HepG2 (cell line): ENCODE measurements around the gene FKBP1A. TPM values are rescaled to one million over a fixed set of nuclear protein-coding genes. Genes with fewer than 3 reads are reported as not detected.

Experiments used
- DNMT3B ChIP-seq: conservative IDR thresholded peaks from 2 replicates; pipeline ENCODE4 v1.6.1; 2016; ENCODE audit warnings: missing biosample characterization, control low read depth
- HOXA5 ChIP-seq: sonication (generic); formaldehyde crosslinking; IDR thresholded peaks from 2 replicates; pipeline ENCODE4 v1.4.0; 2020; ENCODE audit warnings: missing genetic modification reagents
- NFKB2 ChIP-seq: sonication (generic); formaldehyde crosslinking; IDR thresholded peaks from 2 replicates; pipeline ENCODE4 v1.4.0; 2020; ENCODE audit warnings: missing genetic modification reagents, borderline replicate concordance
- PHF21A ChIP-seq: sonication (generic); formaldehyde crosslinking; IDR thresholded peaks from 2 replicates; pipeline ENCODE4 v1.5.0; 2020; ENCODE audit warnings: mild to moderate bottlenecking, missing genetic modification reagents
- RFX3 ChIP-seq: IDR thresholded peaks from 2 replicates; pipeline ENCODE4 v1.6.1; 2016; ENCODE audit warnings: missing biosample characterization, missing genetic modification reagents
- SIX4 ChIP-seq: sonication (generic); formaldehyde crosslinking; IDR thresholded peaks from 2 replicates; pipeline ENCODE4 v1.4.0; 2020; ENCODE audit warnings: missing genetic modification reagents
- SRSF1 ChIP-seq: fragments of 200-400 bp; formaldehyde crosslinking; optimal IDR thresholded peaks from 2 replicates; pipeline ENCODE3; 2017; ENCODE audit warnings: mild to moderate bottlenecking, low read depth, low read length, moderate library complexity
- ZNF12 ChIP-seq: sonication (generic); formaldehyde crosslinking; IDR thresholded peaks from 2 replicates; pipeline ENCODE4 v1.5.0; 2020; ENCODE audit warnings: missing genetic modification reagents
- ZNF142 ChIP-seq: sonication (generic); formaldehyde crosslinking; IDR thresholded peaks from 2 replicates; pipeline ENCODE4 v1.4.0; 2020; ENCODE audit warnings: missing genetic modification reagents
- ZNF607 ChIP-seq: sonication (generic); formaldehyde crosslinking; IDR thresholded peaks from 2 replicates; pipeline ENCODE4 v1.5.1; 2020; ENCODE audit warnings: missing genetic modification reagents, mild to moderate bottlenecking, borderline replicate concordance
- ZNF790 ChIP-seq: sonication (generic); formaldehyde crosslinking; IDR thresholded peaks from 2 replicates; pipeline ENCODE4 v1.8.0; 2022; ENCODE audit warnings: missing genetic modification reagents, mild to moderate bottlenecking, borderline replicate concordance
- ZNF816 ChIP-seq: sonication (generic); formaldehyde crosslinking; IDR thresholded peaks from 2 replicates; pipeline ENCODE4 v1.8.0; 2022; ENCODE audit warnings: missing genetic modification reagents, mild to moderate bottlenecking, borderline replicate concordance
- ZSCAN25 ChIP-seq: sonication (generic); formaldehyde crosslinking; IDR thresholded peaks from 2 replicates; pipeline ENCODE4 v1.8.0; 2022; ENCODE audit warnings: mild to moderate bottlenecking, missing genetic modification reagents
- polyA plus RNA-seq, 8 experiments: library from polyadenylated mRNA; depleted of rRNA in 3 of 8; stranded (reverse) in 7 of 8; unstranded in 1 of 8; fragments of >200 nt; fragmentation: Illumina TruSeq in 4 of 8; extraction: Trizol in 4 of 8; gene quantifications; 2 replicates each; pipeline versions ENCODE4 v1.2.1 to v1.2.3, GENCODE V29; 2011 to 2016; ENCODE audit warnings: low read depth in 4 of 8, missing spikeins in 1 of 8, mixed read lengths in 1 of 8; ENCODE audit not compliant: insufficient read depth in 1 of 8
- total RNA-seq, 5 experiments: library from RNA; depleted of rRNA; stranded (reverse); fragments of >200 nt; fragmentation: Illumina TruSeq; extraction: Trizol; gene quantifications; 2 replicates each; pipeline ENCODE4 v1.2.3, GENCODE V29; 2016; ENCODE audit warnings: low read depth in 1 of 5
- TF ChIP-seq, protein P1 (sequence below): IDR thresholded peaks from 2 replicates; pipeline ENCODE4 v1.4.0; 2020; ENCODE audit warnings: mild to moderate bottlenecking, missing genetic modification reagents
- TF ChIP-seq, protein P2 (sequence below): sonication (generic); formaldehyde crosslinking; IDR thresholded peaks from 2 replicates; pipeline ENCODE4 v1.8.0; 2022; ENCODE audit warnings: mild to moderate bottlenecking, missing genetic modification reagents, moderate library complexity
- TF ChIP-seq, protein P3 (sequence below): sonication (generic); formaldehyde crosslinking; IDR thresholded peaks from 2 replicates; pipeline ENCODE4 v1.8.1; 2023; ENCODE audit warnings: mild to moderate bottlenecking, inconsistent platforms, moderate library complexity, missing genetic modification reagents, borderline replicate concordance

FKBP1A gene
- total and polyA plus RNA-seq, 2 of the 13 experiments (the other 11 are each of a cell fraction or from before 2014, with no cell fraction given), result 119 to 468 TPM

DNA sequence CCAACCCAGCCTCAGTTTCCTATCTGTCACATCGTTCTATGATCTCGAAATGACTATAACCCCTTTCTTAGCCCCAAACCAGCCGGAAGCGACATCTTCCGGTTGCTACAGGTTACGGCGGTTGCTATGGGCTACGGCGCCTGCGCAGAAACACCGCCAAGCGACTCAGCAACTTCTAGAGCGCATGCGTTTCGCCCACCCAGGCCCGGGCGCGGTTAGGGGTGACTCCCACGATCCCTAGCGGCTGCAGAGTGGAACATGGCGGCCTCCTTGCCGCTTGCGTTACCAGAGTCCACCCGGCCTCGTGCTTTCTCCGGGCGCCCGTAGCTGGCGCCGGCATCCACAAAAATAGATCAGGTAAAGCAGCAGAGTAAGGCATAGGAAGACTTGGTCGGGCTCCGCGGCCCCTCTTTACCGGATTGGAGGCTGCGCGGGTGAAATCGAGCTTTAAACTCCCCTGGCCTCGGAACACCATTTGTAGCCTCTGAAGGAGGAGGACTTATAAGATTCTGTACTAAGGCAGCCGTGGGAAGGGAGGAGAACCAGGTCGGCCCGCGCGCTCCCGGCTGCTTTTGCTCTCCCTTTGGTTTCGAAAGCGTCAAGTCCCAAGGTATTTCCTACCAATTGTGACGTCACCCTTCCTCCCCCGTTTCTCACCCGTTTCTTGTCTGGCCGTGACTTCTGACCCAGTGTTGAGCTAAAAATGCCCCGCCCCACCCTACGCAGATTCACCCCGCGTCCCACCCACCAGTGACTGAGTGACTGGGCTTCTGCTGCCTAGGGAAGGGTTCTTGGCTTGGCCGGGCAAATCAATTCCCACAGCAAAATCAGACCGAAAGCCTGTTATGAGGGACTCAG, 67.5 kb downstream of the FKBP1A start (continued):
- TF ChIP-seq, protein P1, sequence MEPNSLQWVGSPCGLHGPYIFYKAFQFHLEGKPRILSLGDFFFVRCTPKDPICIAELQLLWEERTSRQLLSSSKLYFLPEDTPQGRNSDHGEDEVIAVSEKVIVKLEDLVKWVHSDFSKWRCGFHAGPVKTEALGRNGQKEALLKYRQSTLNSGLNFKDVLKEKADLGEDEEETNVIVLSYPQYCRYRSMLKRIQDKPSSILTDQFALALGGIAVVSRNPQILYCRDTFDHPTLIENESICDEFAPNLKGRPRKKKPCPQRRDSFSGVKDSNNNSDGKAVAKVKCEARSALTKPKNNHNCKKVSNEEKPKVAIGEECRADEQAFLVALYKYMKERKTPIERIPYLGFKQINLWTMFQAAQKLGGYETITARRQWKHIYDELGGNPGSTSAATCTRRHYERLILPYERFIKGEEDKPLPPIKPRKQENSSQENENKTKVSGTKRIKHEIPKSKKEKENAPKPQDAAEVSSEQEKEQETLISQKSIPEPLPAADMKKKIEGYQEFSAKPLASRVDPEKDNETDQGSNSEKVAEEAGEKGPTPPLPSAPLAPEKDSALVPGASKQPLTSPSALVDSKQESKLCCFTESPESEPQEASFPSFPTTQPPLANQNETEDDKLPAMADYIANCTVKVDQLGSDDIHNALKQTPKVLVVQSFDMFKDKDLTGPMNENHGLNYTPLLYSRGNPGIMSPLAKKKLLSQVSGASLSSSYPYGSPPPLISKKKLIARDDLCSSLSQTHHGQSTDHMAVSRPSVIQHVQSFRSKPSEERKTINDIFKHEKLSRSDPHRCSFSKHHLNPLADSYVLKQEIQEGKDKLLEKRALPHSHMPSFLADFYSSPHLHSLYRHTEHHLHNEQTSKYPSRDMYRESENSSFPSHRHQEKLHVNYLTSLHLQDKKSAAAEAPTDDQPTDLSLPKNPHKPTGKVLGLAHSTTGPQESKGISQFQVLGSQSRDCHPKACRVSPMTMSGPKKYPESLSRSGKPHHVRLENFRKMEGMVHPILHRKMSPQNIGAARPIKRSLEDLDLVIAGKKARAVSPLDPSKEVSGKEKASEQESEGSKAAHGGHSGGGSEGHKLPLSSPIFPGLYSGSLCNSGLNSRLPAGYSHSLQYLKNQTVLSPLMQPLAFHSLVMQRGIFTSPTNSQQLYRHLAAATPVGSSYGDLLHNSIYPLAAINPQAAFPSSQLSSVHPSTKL (CRISPR knock-in tag), result peak; percentile 64
- TF ChIP-seq, protein P2, sequence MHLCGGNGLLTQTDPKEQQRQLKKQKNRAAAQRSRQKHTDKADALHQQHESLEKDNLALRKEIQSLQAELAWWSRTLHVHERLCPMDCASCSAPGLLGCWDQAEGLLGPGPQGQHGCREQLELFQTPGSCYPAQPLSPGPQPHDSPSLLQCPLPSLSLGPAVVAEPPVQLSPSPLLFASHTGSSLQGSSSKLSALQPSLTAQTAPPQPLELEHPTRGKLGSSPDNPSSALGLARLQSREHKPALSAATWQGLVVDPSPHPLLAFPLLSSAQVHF (CRISPR knock-in tag), result no peak
- TF ChIP-seq ZNF816 (CRISPR knock-in tag) (no peak), NFKB2 (CRISPR knock-in tag) (peak; percentile 98), DNMT3B (CRISPR knock-in tag) (peak; percentile 61; the same call in 1 of the 2 replicates), ZSCAN25 (peak; percentile 50; the same call in 1 of the 2 replicates), ZNF142 (CRISPR knock-in tag) (peak; percentile 90), PHF21A (CRISPR knock-in tag) (peak; percentile 79), ZNF790 (peak; percentile 85; the same call in 1 of the 2 replicates), ZNF12 (CRISPR knock-in tag) (peak; percentile 66; the same call in 1 of the 2 replicates), RFX3 (CRISPR knock-in tag) (peak; percentile 100), SIX4 (CRISPR knock-in tag) (peak; percentile 52), SRSF1 (peak; percentile 77), HOXA5 (CRISPR knock-in tag) (peak; percentile 87), ZNF607 (peak; percentile 93)
- TF ChIP-seq, protein P3, sequence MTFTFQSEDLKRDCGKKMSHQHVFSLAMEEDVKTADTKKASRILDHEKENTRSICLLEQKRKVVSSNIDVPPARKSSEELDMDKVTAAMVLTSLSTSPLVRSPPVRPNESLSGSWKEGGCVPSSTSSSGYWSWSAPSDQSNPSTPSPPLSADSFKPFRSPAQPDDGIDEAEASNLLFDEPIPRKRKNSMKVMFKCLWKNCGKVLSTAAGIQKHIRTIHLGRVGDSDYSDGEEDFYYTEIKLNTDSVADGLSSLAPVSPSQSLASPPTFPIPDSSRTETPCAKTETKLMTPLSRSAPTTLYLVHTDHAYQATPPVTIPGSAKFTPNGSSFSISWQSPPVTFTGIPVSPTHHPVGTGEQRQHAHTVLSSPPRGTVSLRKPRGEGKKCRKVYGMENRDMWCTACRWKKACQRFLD, result peak; percentile 35
